Measurements from ENCODE around the gene PIGU. TPM values are rescaled to one million over a fixed set of nuclear protein-coding genes. Genes with fewer than 3 reads are reported as not detected.

PIGU gene
- total and polyA plus RNA-seq, 12 donors: 11.0 to 23.8 (median 14.6) TPM

DNA sequence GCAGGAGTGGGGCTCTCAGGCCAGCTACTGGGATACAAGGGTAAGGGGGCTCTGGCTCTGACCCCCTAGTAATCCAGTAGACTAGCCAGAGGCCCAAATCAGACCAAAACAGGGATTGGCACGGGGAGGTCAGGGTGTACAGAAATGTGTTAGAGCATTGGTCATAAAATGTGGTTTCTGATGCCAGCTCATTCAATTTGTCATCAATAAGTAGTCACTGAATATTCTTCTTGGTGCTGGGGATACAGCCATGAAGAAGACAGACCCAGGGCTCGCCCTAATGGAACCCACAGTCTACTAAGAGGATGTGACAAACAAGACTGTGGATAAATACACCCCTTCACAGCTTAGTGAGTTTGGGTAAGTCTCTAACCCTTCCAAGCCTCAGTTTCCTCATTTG is 107.3 kb downstream of the PIGU start:
- Histone ChIP-seq H3K4me3 (no peak overlapping the region), H3K36me3 (peaks cover 0 to 61% (median 5%) of the 10 kb centered on the region in 9 donors), H3K27me3 (no peaks in the 10 kb centered on the region), H3K4me1 (peaks cover 0 to 16% (median 4%) of the 10 kb centered on the region in 9 donors), H3K9me3 (no peaks in the 10 kb centered on the region), H3K27ac (no peak overlapping the region)
- WGBS, 2 donors: 99 to 100% methylated on average over 2 of the region's 2 CpGs
- ATAC-seq: no peak
- DNase-seq: no peak
- intact Hi-C loops (cut with DNase I): no loop called here
- TF ChIP-seq, protein P1, sequence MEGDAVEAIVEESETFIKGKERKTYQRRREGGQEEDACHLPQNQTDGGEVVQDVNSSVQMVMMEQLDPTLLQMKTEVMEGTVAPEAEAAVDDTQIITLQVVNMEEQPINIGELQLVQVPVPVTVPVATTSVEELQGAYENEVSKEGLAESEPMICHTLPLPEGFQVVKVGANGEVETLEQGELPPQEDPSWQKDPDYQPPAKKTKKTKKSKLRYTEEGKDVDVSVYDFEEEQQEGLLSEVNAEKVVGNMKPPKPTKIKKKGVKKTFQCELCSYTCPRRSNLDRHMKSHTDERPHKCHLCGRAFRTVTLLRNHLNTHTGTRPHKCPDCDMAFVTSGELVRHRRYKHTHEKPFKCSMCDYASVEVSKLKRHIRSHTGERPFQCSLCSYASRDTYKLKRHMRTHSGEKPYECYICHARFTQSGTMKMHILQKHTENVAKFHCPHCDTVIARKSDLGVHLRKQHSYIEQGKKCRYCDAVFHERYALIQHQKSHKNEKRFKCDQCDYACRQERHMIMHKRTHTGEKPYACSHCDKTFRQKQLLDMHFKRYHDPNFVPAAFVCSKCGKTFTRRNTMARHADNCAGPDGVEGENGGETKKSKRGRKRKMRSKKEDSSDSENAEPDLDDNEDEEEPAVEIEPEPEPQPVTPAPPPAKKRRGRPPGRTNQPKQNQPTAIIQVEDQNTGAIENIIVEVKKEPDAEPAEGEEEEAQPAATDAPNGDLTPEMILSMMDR (IDR thresholded peaks at IDR 0.05): no peak

DNA sequence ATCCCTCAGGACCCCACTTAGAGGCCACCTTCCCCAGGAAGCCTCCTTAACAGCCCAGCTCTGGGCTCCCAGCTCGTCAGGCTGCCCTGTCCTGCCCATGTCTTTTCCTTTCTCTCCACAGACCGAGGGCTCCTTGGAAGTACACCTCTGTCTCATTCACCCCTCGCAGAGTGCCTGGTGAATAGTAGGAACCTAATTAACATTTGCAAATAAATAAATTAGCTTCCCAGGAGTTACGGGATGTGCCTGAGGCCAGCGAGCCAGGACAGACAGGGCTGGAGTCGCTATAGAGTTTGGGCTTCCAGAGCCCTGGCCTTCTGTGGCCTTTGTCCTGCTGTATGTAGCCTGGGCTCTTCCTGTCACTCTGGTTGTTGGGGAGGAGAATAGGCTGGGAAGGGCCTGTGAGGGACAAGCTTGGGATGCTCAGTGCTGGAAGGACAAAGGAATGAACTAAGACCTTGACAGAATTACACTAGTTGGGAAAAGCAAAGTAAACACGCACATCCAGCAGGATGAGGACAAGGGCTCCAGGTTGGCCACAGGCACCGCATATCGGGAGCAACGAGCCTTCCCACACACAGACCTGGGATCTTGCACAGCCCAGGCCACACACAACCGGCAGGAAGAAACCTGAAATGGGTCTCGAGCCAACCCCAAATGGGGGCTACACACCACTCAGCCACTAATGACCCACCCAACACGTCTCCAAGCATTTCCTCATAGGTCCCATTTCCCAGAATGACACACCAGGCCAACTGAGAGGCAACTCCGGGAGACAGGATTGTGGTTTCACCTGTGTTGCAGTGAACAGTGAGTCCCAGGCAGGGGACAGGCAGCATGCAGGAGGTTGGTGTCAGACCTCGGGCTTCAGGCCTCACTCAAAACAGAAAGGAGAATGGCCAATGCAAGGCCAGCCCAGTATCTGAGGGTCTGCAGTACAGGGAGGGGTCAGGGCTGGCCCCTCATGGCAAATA is 108.7 kb downstream of the PIGU start:
- H3K36me3 ChIP-seq: peaks cover 0 to 47% (median 5%) of the 10 kb centered on the region in 9 donors
- H3K4me1 ChIP-seq: peaks cover 0 to 16% (median 4%) of the 10 kb centered on the region in 9 donors
- TF ChIP-seq, protein P1 (IDR thresholded peaks at IDR 0.05): no peak
- intact Hi-C loops (cut with DNase I): no loop called here
- H3K9me3 ChIP-seq: no peaks in the 10 kb centered on the region
- no peak overlapping the region for H3K4me3 ChIP-seq
- DNase-seq (no peak), ATAC-seq (no peak)
- WGBS, 2 donors: 93 to 95% methylated on average over 15 of the region's 15 CpGs
- no peaks in the 10 kb centered on the region for H3K27me3 ChIP-seq
- H3K27ac ChIP-seq: no peak overlapping the region

DNA sequence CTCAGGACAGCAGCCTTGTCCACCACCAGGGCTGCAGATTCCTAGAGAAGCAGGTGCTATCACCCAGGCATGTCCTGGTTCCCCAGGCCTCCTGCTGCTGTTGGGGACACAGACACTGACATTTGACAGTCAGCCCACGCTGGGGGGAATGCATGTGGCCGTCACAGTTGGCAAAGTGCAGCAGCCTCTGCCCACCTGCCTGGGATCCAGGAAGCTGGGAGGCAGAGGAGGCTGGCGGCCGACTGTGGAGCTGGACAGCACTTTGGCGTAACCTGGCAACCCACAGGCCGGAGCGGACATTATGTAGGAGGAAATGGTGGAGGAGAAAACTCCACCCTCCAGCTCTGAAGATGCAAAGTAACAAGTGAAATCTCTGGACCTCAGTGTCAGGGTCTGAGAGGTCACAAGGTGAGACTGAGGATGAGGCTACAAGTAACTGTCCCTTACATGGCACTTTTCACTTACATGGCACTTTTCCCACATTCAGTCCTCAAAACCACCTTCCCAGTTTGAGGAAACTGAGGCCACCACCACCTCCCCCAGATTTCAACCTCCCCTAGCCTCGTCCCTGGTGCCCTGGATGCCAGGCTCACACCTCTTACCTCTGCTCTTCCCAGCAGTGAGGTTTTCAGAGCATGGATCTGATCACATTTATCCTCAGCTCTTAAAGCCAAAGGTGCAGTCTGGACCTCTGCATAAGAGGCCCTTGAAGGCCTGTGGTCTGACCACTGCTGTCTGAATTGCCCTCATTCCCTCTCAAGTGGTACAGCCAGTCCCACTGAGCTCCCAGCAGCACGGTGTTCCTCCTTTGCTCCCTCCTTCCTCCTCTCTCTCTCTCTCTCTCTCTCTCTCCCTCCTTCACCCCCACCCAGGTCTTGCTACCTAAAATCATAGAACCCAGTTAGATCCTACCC is 109.7 kb downstream of the PIGU start:
- ATAC-seq (no peak), DNase-seq (no peak)
- WGBS, 2 donors: 87 to 90% methylated on average over 9 of the region's 9 CpGs
- Histone ChIP-seq H3K9me3 (no peaks in the 10 kb centered on the region), H3K4me1 (peaks cover 0 to 16% (median 4%) of the 10 kb centered on the region in 9 donors), H3K4me3 (no peak overlapping the region), H3K27ac (no peak overlapping the region), H3K27me3 (no peaks in the 10 kb centered on the region), H3K36me3 (peaks cover 0 to 37% (median 5%) of the 10 kb centered on the region in 9 donors)
- TF ChIP-seq, protein P1 (IDR thresholded peaks at IDR 0.05): no peak
- intact Hi-C loops (cut with DNase I): no loop called here

DNA sequence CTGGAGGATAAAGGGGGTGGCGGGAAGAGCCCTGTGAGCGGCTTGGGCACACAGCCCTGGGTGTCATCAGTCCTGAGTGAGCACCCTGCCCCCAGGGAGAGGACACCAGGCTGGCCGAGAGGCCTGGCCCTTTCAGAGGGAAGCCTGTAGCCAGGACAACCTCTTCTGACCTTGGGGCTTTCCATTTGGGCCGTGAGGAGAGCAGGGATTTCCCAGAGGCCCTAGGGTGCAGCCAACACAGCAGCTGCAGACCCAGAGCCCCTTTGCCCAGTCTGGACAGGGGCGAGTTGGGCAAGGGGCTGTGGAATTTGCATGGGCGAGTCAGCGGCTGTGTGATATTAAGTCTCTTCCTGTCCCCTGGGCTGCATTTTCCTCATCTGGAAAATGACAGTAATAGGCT is 112.1 kb downstream of the PIGU start:
- H3K27ac ChIP-seq: peak overlapping the region in 5 of 10 donors; percentile 4 to 45 (median 41)
- peaks cover 0 to 8% (median 4%) of the 10 kb centered on the region in 9 donors for H3K4me1 ChIP-seq
- H3K27me3 ChIP-seq: no peaks in the 10 kb centered on the region
- TF ChIP-seq, protein P1 (IDR thresholded peaks at IDR 0.05): no peak
- H3K36me3 ChIP-seq: peaks cover 0 to 33% (median 4%) of the 10 kb centered on the region in 9 donors
- WGBS, 2 donors: 61 to 62% methylated on average over 7 of the region's 7 CpGs
- no peak for DNase-seq
- peak in 6 of 8 donors; percentile 21 to 52 (median 46) for ATAC-seq
- intact Hi-C loops (cut with DNase I): no loop called here
- no peaks in the 10 kb centered on the region for H3K9me3 ChIP-seq
- H3K4me3 ChIP-seq: no peak overlapping the region

Data from heart right ventricle (tissue), 16 donors.